HL-60 (cell line): ENCODE measurements around the gene TATDN2.

Experiments
- CTCF ChIP-seq: IDR thresholded peaks from one replicate; pipeline ENCODE4 v1.5.1; 2011; ENCODE audit warnings: low read length, control low read depth, inconsistent platforms; ENCODE audit not compliant: insufficient read depth
- POLR2AphosphoS5 ChIP-seq: IDR thresholded peaks from 2 replicates; pipeline ENCODE4 v1.6.1; 2012; ENCODE audit warnings: low read depth

GRCh38 chr3:10198761-10199649 lies 49.3 kb upstream of the TATDN2 start:
- no peak for TF ChIP-seq CTCF
- TF ChIP-seq POLR2AphosphoS5 = no peak
